ENCODE results near the gene SECTM1.
A peak's percentile ranks its signal among the peaks of the same experiment; 100 is the strongest.
"Not testable (repeated sequence)": the region's sequence is repeated elsewhere in the genome, so short reads cannot be mapped to it uniquely, and the experiment has no call there.

Gene SECTM1

GRCh38 chr17:82369211-82369610, 35.6 kb upstream of the SECTM1 start:
- no peak for DNase-seq (ENCODE audit: low read depth in 2 of 2)

- no peak for DNase-seq (ENCODE audit: low read depth in 2 of 2)
Observed at GRCh38 chr17:82367724-82368524, 34.4 kb upstream of the SECTM1 start.

- no peak for DNase-seq (ENCODE audit: low read depth in 2 of 2)
Observed at GRCh38 chr17:82366749-82367148, 33.2 kb upstream of the SECTM1 start.

GRCh38 chr17:82365606-82366295, 32.2 kb upstream of the SECTM1 start:
- DNase-seq (ENCODE audit: low read depth in 2 of 2), result no peak

- DNase-seq (ENCODE audit: low read depth in 2 of 2), result no peak
Observed at GRCh38 chr17:82361885-82362633, 28.5 kb upstream of the SECTM1 start.

GRCh38 chr17:82359451-82360074, 26.0 kb upstream of the SECTM1 start:
- DNase-seq (ENCODE audit: low read depth in 2 of 2), result not testable (repeated sequence)

- DNase-seq (ENCODE audit: low read depth in 2 of 2), result no peak
Observed at GRCh38 chr17:82358465-82359350, 25.1 kb upstream of the SECTM1 start, which contains the start of gene TEX19. Gene TEX19, plus strand, starts transcription at chr17:82359247. Its CDS starts 2,904 bp downstream, at chr17:82362151.

- DNase-seq (ENCODE audit: low read depth in 2 of 2), result no peak
Observed at GRCh38 chr17:82357394-82357793, 23.8 kb upstream of the SECTM1 start.

- DNase-seq (ENCODE audit: low read depth in 2 of 2), result no peak
Observed at GRCh38 chr17:82356845-82357355, 23.3 kb upstream of the SECTM1 start.

GRCh38 chr17:82355770-82356427, 22.3 kb upstream of the SECTM1 start:
- no peak for DNase-seq (ENCODE audit: low read depth in 2 of 2)

- DNase-seq (ENCODE audit: low read depth in 2 of 2), result no peak
Observed at GRCh38 chr17:82354804-82355308, 21.3 kb upstream of the SECTM1 start.

- DNase-seq (ENCODE audit: low read depth in 2 of 2), result no peak
Observed at GRCh38 chr17:82353484-82353883, 19.9 kb upstream of the SECTM1 start.

GRCh38 chr17:82351713-82352488, 18.3 kb upstream of the SECTM1 start:
- DNase-seq (ENCODE audit: low read depth in 2 of 2), result peak; percentile 49 to 69

- DNase-seq (ENCODE audit: low read depth in 2 of 2), result no peak
Observed at GRCh38 chr17:82351254-82351712, 17.7 kb upstream of the SECTM1 start.

- DNase-seq (ENCODE audit: low read depth in 2 of 2), result no peak
Observed at GRCh38 chr17:82350182-82351030, 16.8 kb upstream of the SECTM1 start.

- DNase-seq (ENCODE audit: low read depth in 2 of 2), result no peak
Observed at GRCh38 chr17:82349287-82349701, 15.7 kb upstream of the SECTM1 start.

GRCh38 chr17:82348866-82349265, 15.3 kb upstream of the SECTM1 start:
- no peak for DNase-seq (ENCODE audit: low read depth in 2 of 2)

GRCh38 chr17:82348434-82348833, 14.9 kb upstream of the SECTM1 start:
- DNase-seq (ENCODE audit: low read depth in 2 of 2), result no peak

All from stimulated activated CD8-positive, alpha-beta memory T cell treated with anti-CD3 and anti-CD28 coated beads, Interleukin-2, amount 100 ng/mL, for 1 hour (primary cell).